WTC11 (cell line): ENCODE data around the gene SRC. TPM values are rescaled to one million over a fixed set of nuclear protein-coding genes. Genes with fewer than 3 reads are reported as not detected.

ENCODE experiments used
- ATAC-seq: fragments of 200-7000 bp; cut with Tn5 transposase; 2 replicates; pipeline ENCODE4 v1.10.0; 2021; ENCODE audit warnings: mild to moderate bottlenecking, moderate library complexity
- CTCF ChIA-PET: fragments of 300-600 bp; sonication (Branson Sonifier 250); formaldehyde crosslinking; loops from one replicate; lab custom pipeline; 2021; ENCODE audit warnings: antibody characterized with exemption; lab: Charles Lee
- POLR2A ChIA-PET: fragments of 350-600 bp; sonication (Branson Sonifier 250); formaldehyde crosslinking; loops from one replicate; lab custom pipeline; 2021; ENCODE audit warnings: antibody characterized with exemption; lab: Charles Lee
- DNase-seq: peaks from one replicate; pipeline ENCODE4 v3.0.0; 2021; ENCODE audit warnings: low spot score
- H3K27ac Mint-ChIP-seq: 2 replicates; pipeline ENCODE4 v1.8.0; 2021; ENCODE audit warnings: mixed read lengths
- H3K27me3 Mint-ChIP-seq: 2 replicates; pipeline ENCODE4 v1.8.0; 2021; ENCODE audit warnings: low read depth, mild to moderate bottlenecking, moderate library complexity, mixed read lengths
- H3K36me3 Mint-ChIP-seq: 2 replicates; pipeline ENCODE4 v1.8.0; 2021; ENCODE audit warnings: mixed read lengths
- H3K4me1 Mint-ChIP-seq: 2 replicates; pipeline ENCODE4 v1.8.0; 2022; ENCODE audit warnings: mixed read lengths
- H3K4me3 Mint-ChIP-seq: 2 replicates; pipeline ENCODE4 v1.8.0; 2021; ENCODE audit warnings: mild to moderate bottlenecking, moderate library complexity, mixed read lengths
- H3K9me3 Mint-ChIP-seq: 2 replicates; pipeline ENCODE4 v1.8.0; 2021; ENCODE audit warnings: mixed read lengths
- AFF4 ChIP-seq: sonication (generic); formaldehyde crosslinking; IDR thresholded peaks from 2 replicates; pipeline ENCODE4 v1.8.1; 2023; ENCODE audit warnings: mild to moderate bottlenecking, missing genetic modification reagents, borderline replicate concordance
- ATF1 ChIP-seq: sonication (generic); formaldehyde crosslinking; IDR thresholded peaks from 2 replicates; pipeline ENCODE4 v1.8.1; 2023; ENCODE audit warnings: mild to moderate bottlenecking, moderate library complexity, missing genetic modification reagents
- ATF2 ChIP-seq: sonication (generic); formaldehyde crosslinking; IDR thresholded peaks from 2 replicates; pipeline ENCODE4 v1.8.1; 2022; ENCODE audit warnings: low read depth, missing genetic modification reagents, borderline replicate concordance
- CREM ChIP-seq: sonication (generic); formaldehyde crosslinking; IDR thresholded peaks from 2 replicates; pipeline ENCODE4 v1.8.1; 2022; ENCODE audit warnings: mild to moderate bottlenecking, missing genetic modification reagents, moderate library complexity
- FOXK1 ChIP-seq: sonication (generic); formaldehyde crosslinking; IDR thresholded peaks from 2 replicates; pipeline ENCODE4 v1.8.0; 2022; ENCODE audit warnings: mild to moderate bottlenecking, moderate library complexity, missing genetic modification reagents
- GRHL2 ChIP-seq: fragments of 250-450 bp; sonication (Bioruptor Pico); IDR thresholded peaks from 2 replicates; pipeline ENCODE4 v1.8.0; 2022; ENCODE audit warnings: mild to moderate bottlenecking, moderate library complexity; ENCODE audit not compliant: insufficient replicate concordance, severe bottlenecking
- IRF2 ChIP-seq: sonication (generic); formaldehyde crosslinking; IDR thresholded peaks from 2 replicates; pipeline ENCODE4 v1.8.0; 2022; ENCODE audit warnings: low read depth, missing genetic modification reagents, borderline replicate concordance
- NFATC4 ChIP-seq: fragments of 250-450 bp; sonication (Bioruptor Pico); IDR thresholded peaks from 2 replicates; pipeline ENCODE4 v1.9.0; 2021; ENCODE audit warnings: mild to moderate bottlenecking
- NR1H2 ChIP-seq: sonication (generic); formaldehyde crosslinking; IDR thresholded peaks from 2 replicates; pipeline ENCODE4 v1.9.0; 2021; ENCODE audit warnings: mild to moderate bottlenecking, moderate library complexity, missing genetic modification reagents
- PRRX2 ChIP-seq: fragments of 250-450 bp; sonication (Bioruptor Pico); IDR thresholded peaks from 2 replicates; pipeline ENCODE4 v1.8.0; 2021; ENCODE audit warnings: mild to moderate bottlenecking
- SOX15 ChIP-seq: fragments of 250-450 bp; sonication (Bioruptor Pico); IDR thresholded peaks from 2 replicates; pipeline ENCODE4 v1.9.0; 2021; ENCODE audit warnings: mild to moderate bottlenecking
- STAT6 ChIP-seq: sonication (generic); formaldehyde crosslinking; conservative IDR thresholded peaks from 2 replicates; pipeline ENCODE4 v1.8.1; 2023; ENCODE audit warnings: mild to moderate bottlenecking, low read depth, missing genetic modification reagents, moderate library complexity
- TEAD1 ChIP-seq: sonication (generic); formaldehyde crosslinking; IDR thresholded peaks from 2 replicates; pipeline ENCODE4 v1.8.0; 2022; ENCODE audit warnings: mild to moderate bottlenecking, missing genetic modification reagents
- ZBTB21 ChIP-seq: sonication (generic); formaldehyde crosslinking; IDR thresholded peaks from 2 replicates; pipeline ENCODE4 v1.8.1; 2023; ENCODE audit warnings: mild to moderate bottlenecking, missing genetic modification reagents, borderline replicate concordance
- ZNF263 ChIP-seq: sonication (generic); formaldehyde crosslinking; IDR thresholded peaks from 2 replicates; pipeline ENCODE4 v1.8.1; 2022; ENCODE audit warnings: low read depth, mild to moderate bottlenecking, moderate library complexity, missing genetic modification reagents
- ZNF396 ChIP-seq: fragments of 250-450 bp; sonication (Bioruptor Pico); IDR thresholded peaks from 2 replicates; pipeline ENCODE4 v1.8.0; 2021; ENCODE audit warnings: mild to moderate bottlenecking, moderate library complexity, borderline replicate concordance
- ZNF416 ChIP-seq: fragments of 250-450 bp; sonication (Bioruptor Pico); IDR thresholded peaks from 2 replicates; pipeline ENCODE4 v1.9.0; 2021; ENCODE audit warnings: mild to moderate bottlenecking, inconsistent platforms
- ZSCAN18 ChIP-seq: fragments of 250-450 bp; sonication (Bioruptor Pico); IDR thresholded peaks from 2 replicates; pipeline ENCODE4 v2.1.2; 2022; ENCODE audit warnings: mild to moderate bottlenecking, moderate library complexity
- total RNA-seq: library from RNA; stranded (reverse); gene quantifications from 3 replicates; pipeline ENCODE4 v1.2.3, GENCODE V29; 2021
- TF ChIP-seq, protein P1 (sequence below): sonication (generic); formaldehyde crosslinking; IDR thresholded peaks from 2 replicates; pipeline ENCODE4 v1.8.1; 2022; ENCODE audit warnings: low read depth, mild to moderate bottlenecking, moderate library complexity, missing genetic modification reagents, borderline replicate concordance
- TF ChIP-seq, protein P2 (sequence below): sonication (generic); formaldehyde crosslinking; IDR thresholded peaks from 2 replicates; pipeline ENCODE4 v1.8.1; 2023; ENCODE audit warnings: mild to moderate bottlenecking, missing genetic modification reagents

The SRC gene
- total RNA-seq, 1 experiment from 2014 or later = 33.3 TPM

DNA sequence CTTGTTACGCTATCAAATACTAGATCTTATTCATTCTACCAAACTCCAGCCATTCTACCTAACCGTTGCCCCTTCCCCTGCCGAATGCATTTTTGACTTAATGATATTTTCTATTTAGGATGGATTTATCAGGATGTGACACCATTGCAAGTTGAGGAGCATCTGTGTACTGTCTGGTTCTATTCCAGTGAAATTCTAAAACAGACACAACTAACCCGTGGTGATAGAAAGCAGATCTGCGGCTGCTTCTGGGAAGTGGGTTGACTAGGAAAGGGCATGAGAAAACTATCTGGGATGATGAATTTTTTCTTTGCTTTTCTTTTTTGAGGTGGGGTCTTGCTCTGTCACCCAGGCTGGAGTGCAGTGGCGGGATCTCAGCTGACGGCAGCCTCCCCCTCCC is 20.7 kb upstream of the SRC start (continued):
- TF ChIP-seq, protein P1, sequence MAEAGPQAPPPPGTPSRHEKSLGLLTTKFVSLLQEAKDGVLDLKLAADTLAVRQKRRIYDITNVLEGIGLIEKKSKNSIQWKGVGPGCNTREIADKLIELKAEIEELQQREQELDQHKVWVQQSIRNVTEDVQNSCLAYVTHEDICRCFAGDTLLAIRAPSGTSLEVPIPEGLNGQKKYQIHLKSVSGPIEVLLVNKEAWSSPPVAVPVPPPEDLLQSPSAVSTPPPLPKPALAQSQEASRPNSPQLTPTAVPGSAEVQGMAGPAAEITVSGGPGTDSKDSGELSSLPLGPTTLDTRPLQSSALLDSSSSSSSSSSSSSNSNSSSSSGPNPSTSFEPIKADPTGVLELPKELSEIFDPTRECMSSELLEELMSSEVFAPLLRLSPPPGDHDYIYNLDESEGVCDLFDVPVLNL (CRISPR knock-in tag) = no peak
- TF ChIP-seq IRF2 (CRISPR knock-in tag) = no peak

DNA sequence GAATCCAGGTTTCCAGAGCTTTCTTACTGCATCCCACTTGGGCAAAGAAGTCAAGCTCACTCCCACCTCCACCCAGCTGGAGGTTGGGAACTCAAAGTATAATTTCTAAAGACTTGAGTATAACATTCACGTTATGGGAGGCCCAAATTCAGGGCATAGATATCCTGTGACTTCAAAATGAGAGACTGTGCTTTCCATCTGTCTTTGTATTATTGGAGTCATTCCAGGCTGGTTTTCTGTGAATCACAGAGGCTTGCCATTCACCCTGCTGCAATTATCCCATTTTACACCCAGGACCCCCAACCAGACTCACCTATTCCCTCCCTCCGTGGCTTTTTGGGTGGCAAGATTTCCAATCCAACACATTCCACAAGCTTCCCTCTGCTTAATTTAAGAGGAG is 19.3 kb upstream of the SRC start:
- 0 out of 2 replicates have a peak, but pooled peaks cover 2% of the 10 kb centered on the region for H3K4me1 Mint-ChIP-seq
- H3K36me3 Mint-ChIP-seq = no peaks in the 10 kb centered on the region
- H3K9me3 Mint-ChIP-seq = no peaks in the 10 kb centered on the region
- POLR2A ChIA-PET = interaction anchor here (0.7 kb wide), 1 partner anchor 33 kb away, joined by 5 read pairs; no protein-coding TSS in a partner anchor
- TF ChIP-seq SOX15 (CRISPR knock-in tag) = no peak
- H3K27me3 Mint-ChIP-seq = no peaks in the 10 kb centered on the region
- no peak overlapping the region for H3K4me3 Mint-ChIP-seq
- DNase-seq = no peak
- no peak for ATAC-seq
- no peak overlapping the region for H3K27ac Mint-ChIP-seq
- CTCF ChIA-PET = no interaction called here

DNA sequence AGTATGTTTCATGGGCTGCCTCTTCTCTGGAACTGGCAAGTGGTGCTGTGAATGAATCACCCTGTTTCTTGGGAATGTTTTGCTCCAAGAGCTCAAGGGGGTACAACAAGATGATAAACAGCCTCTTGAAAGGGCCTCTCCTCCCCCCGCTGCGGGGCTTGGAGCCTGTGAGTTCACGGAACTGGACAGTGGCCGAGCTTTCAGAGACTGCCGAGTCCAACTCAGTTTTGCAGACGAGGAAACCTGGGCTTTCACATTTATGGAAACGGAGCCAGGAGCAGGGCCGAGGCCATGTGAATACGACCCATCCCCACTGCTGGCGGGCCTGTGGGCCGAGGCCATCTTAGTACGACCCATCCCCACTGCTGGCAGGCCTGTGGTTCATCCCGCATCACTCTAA is 18.2 kb upstream of the SRC start:
- no peak for DNase-seq
- ATAC-seq = no peak
- TF ChIP-seq NR1H2 (CRISPR knock-in tag) (no peak), TEAD1 (CRISPR knock-in tag) (no peak), ZSCAN18 (no peak), PRRX2 (CRISPR knock-in tag) (no peak), ATF2 (CRISPR knock-in tag) (no peak), ZNF263 (CRISPR knock-in tag) (no peak), ZNF396 (no peak), CREM (CRISPR knock-in tag) (no peak), ATF1 (CRISPR knock-in tag) (no peak), STAT6 (CRISPR knock-in tag) (no peak), FOXK1 (no peak), ZBTB21 (no peak), AFF4 (CRISPR knock-in tag) (no peak), ZNF416 (no peak), GRHL2 (CRISPR knock-in tag) (no peak), NFATC4 (CRISPR knock-in tag) (no peak)
- TF ChIP-seq, protein P2, sequence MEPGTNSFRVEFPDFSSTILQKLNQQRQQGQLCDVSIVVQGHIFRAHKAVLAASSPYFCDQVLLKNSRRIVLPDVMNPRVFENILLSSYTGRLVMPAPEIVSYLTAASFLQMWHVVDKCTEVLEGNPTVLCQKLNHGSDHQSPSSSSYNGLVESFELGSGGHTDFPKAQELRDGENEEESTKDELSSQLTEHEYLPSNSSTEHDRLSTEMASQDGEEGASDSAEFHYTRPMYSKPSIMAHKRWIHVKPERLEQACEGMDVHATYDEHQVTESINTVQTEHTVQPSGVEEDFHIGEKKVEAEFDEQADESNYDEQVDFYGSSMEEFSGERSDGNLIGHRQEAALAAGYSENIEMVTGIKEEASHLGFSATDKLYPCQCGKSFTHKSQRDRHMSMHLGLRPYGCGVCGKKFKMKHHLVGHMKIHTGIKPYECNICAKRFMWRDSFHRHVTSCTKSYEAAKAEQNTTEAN (CRISPR knock-in tag) = no peak
- CTCF ChIA-PET = interaction anchor here (0.6 kb wide), 1 partner anchor 15 kb away, joined by 3 read pairs; no protein-coding TSS in a partner anchor
- Mint-ChIP-seq H3K27me3 (no peaks in the 10 kb centered on the region), H3K27ac (no peak overlapping the region), H3K9me3 (no peaks in the 10 kb centered on the region), H3K4me1 (peaks cover 7% of the 10 kb centered on the region), H3K4me3 (no peak overlapping the region), H3K36me3 (no peaks in the 10 kb centered on the region)
- POLR2A ChIA-PET = interaction anchor here (0.6 kb wide), 1 partner anchor 71 kb away, joined by 4 read pairs; no protein-coding TSS in a partner anchor
